SK-N-SH (cell line): Measurements from ENCODE around the gene DDX42. TPM values are rescaled to one million over a fixed set of nuclear protein-coding genes. Genes with fewer than 3 reads are reported as not detected.

ENCODE experiments used
- CTCF ChIA-PET: fragments of 300-600, 350-600 bp; formaldehyde crosslinking; extraction: SDS; loops from one replicate; lab custom pipeline; 2021; lab: Yijun Ruan, JAX
- POLR2A ChIA-PET: fragments of 350-600 bp; sonication (Branson Sonifier 250); formaldehyde crosslinking; extraction: SDS; loops from one replicate; lab custom pipeline; 2020; ENCODE audit warnings: antibody characterized with exemption, inconsistent platforms; lab: Yijun Ruan, JAX
- DNase-seq: peaks from one replicate; pipeline ENCODE4 v3.0.0; 2012
- H2AFZ ChIP-seq: fragments of 200-600 bp; sonication (generic); 2 replicates; pipeline ENCODE4 v1.8.1; 2016; ENCODE audit warnings: antibody characterized with exemption, mild to moderate bottlenecking, low read depth
- H3F3A ChIP-seq: fragments of 200-600 bp; sonication (generic); replicated peaks from 2 replicates; pipeline ENCODE3; 2016; ENCODE audit warnings: antibody characterized with exemption, mild to moderate bottlenecking; ENCODE audit not compliant: insufficient read depth
- H3K27ac ChIP-seq, 2 experiments: fragments of 200-500 bp in 1 of 2; fragments of 200-600 bp in 1 of 2; sonication (Bioruptor generic) in 1 of 2; sonication (generic), shearing (Covaris generic) in 1 of 2; 2 replicates each; pipeline versions ENCODE4 v1.5.1 to v1.6.1; 2014 to 2016; ENCODE audit warnings: low read depth in 2 of 2, inconsistent platforms in 1 of 2, low read length in 1 of 2, mild to moderate bottlenecking in 1 of 2, mixed read lengths in 1 of 2
- H3K27me3 ChIP-seq: fragments of 200-600 bp; sonication (generic), shearing (Covaris generic); 2 replicates; pipeline ENCODE4 v1.6.1; 2016; ENCODE audit warnings: mixed run types; ENCODE audit not compliant: insufficient read depth
- H3K36me3 ChIP-seq, 2 experiments: fragments of 200-500 bp in 1 of 2; fragments of 200-600 bp in 1 of 2; sonication (Bioruptor generic) in 1 of 2; sonication (generic) in 1 of 2; replicated peaks in 1 of 2; 2 replicates each; pipeline versions ENCODE3 to v1.5.1; 2014 to 2016; ENCODE audit warnings: low read length in 1 of 2, mild to moderate bottlenecking in 1 of 2; ENCODE audit not compliant: insufficient read depth in 2 of 2, control insufficient read depth in 1 of 2
- H3K4me1 ChIP-seq, 2 experiments: fragments of 200-500 bp in 1 of 2; fragments of 200-600 bp in 1 of 2; sonication (Bioruptor generic) in 1 of 2; sonication (generic), shearing (Covaris generic) in 1 of 2; 2 replicates each; pipeline versions ENCODE4 v1.5.1 to v1.6.1; 2014 to 2016; ENCODE audit warnings: low read depth in 1 of 2, low read length in 1 of 2, mixed run types in 1 of 2; ENCODE audit not compliant: insufficient read depth in 2 of 2, control insufficient read depth in 1 of 2
- H3K4me2 ChIP-seq: fragments of 200-600 bp; sonication (generic), shearing (Covaris generic); 2 replicates; pipeline ENCODE4 v1.6.1; 2017; ENCODE audit warnings: mixed run types
- H3K4me3 ChIP-seq, 2 experiments: fragments of 200-500 bp in 1 of 2; fragments of 200-600 bp in 1 of 2; sonication (Bioruptor generic) in 1 of 2; sonication (generic), shearing (Covaris generic) in 1 of 2; 2 replicates each; pipeline versions ENCODE4 v1.5.1 to v1.8.1; 2014 to 2016; ENCODE audit warnings: low read depth in 2 of 2, inconsistent platforms in 1 of 2, low read length in 1 of 2, mild to moderate bottlenecking in 1 of 2, mixed read lengths in 1 of 2, moderate library complexity in 1 of 2
- H3K79me2 ChIP-seq: fragments of 200-600 bp; sonication (generic); 2 replicates; pipeline ENCODE4 v1.8.1; 2017; ENCODE audit warnings: mild to moderate bottlenecking; ENCODE audit not compliant: insufficient read depth
- H3K9ac ChIP-seq: fragments of 200-600 bp; sonication (generic); 2 replicates; pipeline ENCODE4 v1.6.1; 2017; ENCODE audit warnings: mixed run types
- H3K9me2 ChIP-seq: fragments of 200-600 bp; sonication (generic); 2 replicates; pipeline ENCODE4 v1.6.1; 2017; ENCODE audit warnings: mixed run types
- H3K9me3 ChIP-seq: fragments of 200-600 bp; sonication (generic); 2 replicates; pipeline ENCODE4 v1.6.1; 2017; ENCODE audit warnings: mixed run types, mild to moderate bottlenecking, moderate library complexity
- H4K20me1 ChIP-seq: fragments of 200-600 bp; sonication (generic); 2 replicates; pipeline ENCODE4 v1.6.1; 2017; ENCODE audit warnings: mild to moderate bottlenecking, mixed run types; ENCODE audit not compliant: insufficient read depth
- CTCF ChIP-seq: fragments of 200-600 bp; sonication (generic); IDR thresholded peaks from 2 replicates; pipeline ENCODE4 v1.6.1; 2017; ENCODE audit warnings: antibody characterized with exemption, mild to moderate bottlenecking, moderate library complexity
- IRF3 ChIP-seq: fragments of 150-350 bp; IDR thresholded peaks from 2 replicates; pipeline ENCODE4 v1.6.1; 2016; ENCODE audit warnings: mild to moderate bottlenecking, low read depth, low read length
- MEF2A ChIP-seq: IDR thresholded peaks from 2 replicates; pipeline ENCODE4 v1.4.0; 2012; ENCODE audit warnings: low read depth, borderline replicate concordance
- NFIC ChIP-seq: IDR thresholded peaks from 2 replicates; pipeline ENCODE4 v1.4.0; 2012; ENCODE audit warnings: borderline replicate concordance
- PBX3 ChIP-seq: IDR thresholded peaks from 2 replicates; pipeline ENCODE4; 2012
- RCOR1 ChIP-seq: fragments of 150-350 bp; IDR thresholded peaks from 2 replicates; pipeline ENCODE4 v1.6.1; 2017; ENCODE audit warnings: antibody characterized with exemption, low read length
- SIN3A ChIP-seq: IDR thresholded peaks from 2 replicates; pipeline ENCODE4 v1.6.1; 2012; ENCODE audit warnings: low read depth, mild to moderate bottlenecking, low read length, moderate library complexity, borderline replicate concordance
- SMC3 ChIP-seq: IDR thresholded peaks from 2 replicates; pipeline ENCODE4 v1.6.1; 2012; ENCODE audit warnings: low read depth, low read length, improper control_type of control experiment
- TEAD4 ChIP-seq: IDR thresholded peaks from 2 replicates; pipeline ENCODE4 v1.4.0; 2012; ENCODE audit warnings: mild to moderate bottlenecking, borderline replicate concordance; ENCODE audit not compliant: insufficient read depth
- ZBTB33 ChIP-seq: IDR thresholded peaks from 2 replicates; pipeline ENCODE4 v1.4.0; 2012; ENCODE audit warnings: low read depth, borderline replicate concordance
- WGBS: methylation state at CpG from one replicate; pipeline ENCODE4 v1.1.6; 2017; ENCODE audit warnings: low lambda C conversion rate; 5-methylcytosine and 5-hydroxymethylcytosine counted together
- polyA plus RNA-seq, 3 experiments: library from polyadenylated mRNA; depleted of rRNA; stranded (reverse); fragments of >200 nt; gene quantifications; 2 replicates each; pipeline ENCODE4 v1.2.3, GENCODE V29; 2012
- TF ChIP-seq, protein P1 (sequence below): fragments of 150-350 bp; IDR thresholded peaks from 2 replicates; pipeline ENCODE4 v1.6.1; 2017; ENCODE audit warnings: antibody characterized with exemption, low read length, low read depth, borderline replicate concordance

Gene DDX42
- polyA plus RNA-seq, 1 of the 3 experiments (the other 2 are of a cell fraction): 115 TPM

DNA sequence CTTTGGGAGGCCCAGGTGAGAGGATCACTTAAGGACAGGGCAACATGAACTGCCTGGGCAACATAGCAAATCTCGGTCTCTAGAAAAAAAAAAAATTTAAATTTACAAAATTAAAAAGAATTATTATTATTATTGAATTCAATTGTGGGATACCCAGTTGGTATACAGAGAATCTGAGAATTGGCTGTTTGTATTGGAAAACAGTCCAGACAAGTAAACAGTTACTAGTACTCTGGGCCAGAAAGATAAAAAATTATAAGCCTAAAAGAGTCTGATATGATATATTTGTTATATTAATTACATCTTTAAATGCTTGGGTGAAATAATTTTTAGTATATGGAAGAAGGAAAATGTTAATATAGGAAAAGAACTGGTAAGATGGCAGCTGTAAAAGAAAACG lies 15.5 kb upstream of the DDX42 start:
- H3K79me2 ChIP-seq: peaks cover 16% of the 10 kb centered on the region

More for the DNA sequence above, 15.5 kb upstream of the DDX42 start:
- Histone ChIP-seq H3K9me3 (no peaks in the 10 kb centered on the region), H3K4me1 (no peaks in the 10 kb centered on the region), H4K20me1 (no peaks in the 10 kb centered on the region), H3K36me3 (peaks cover 75 to 90% of the 10 kb centered on the region in 2 experiments), H2AFZ (no peak overlapping the region), H3K27ac (no peak overlapping the region), H3K9ac (no peak overlapping the region), H3K4me3 (no peak overlapping the region), H3K27me3 (no peaks in the 10 kb centered on the region), H3K4me2 (no peak overlapping the region), H3F3A (peaks cover 18% of the 10 kb centered on the region), H3K9me2 (no peaks in the 10 kb centered on the region)
- DNase-seq: no peak
- ChIA-PET CTCF (no interaction called here), POLR2A (no interaction called here)
- WGBS: 77% methylated on average over 2 of the region's 2 CpGs
- no peak for TF ChIP-seq TEAD4
- TF ChIP-seq, protein P1, sequence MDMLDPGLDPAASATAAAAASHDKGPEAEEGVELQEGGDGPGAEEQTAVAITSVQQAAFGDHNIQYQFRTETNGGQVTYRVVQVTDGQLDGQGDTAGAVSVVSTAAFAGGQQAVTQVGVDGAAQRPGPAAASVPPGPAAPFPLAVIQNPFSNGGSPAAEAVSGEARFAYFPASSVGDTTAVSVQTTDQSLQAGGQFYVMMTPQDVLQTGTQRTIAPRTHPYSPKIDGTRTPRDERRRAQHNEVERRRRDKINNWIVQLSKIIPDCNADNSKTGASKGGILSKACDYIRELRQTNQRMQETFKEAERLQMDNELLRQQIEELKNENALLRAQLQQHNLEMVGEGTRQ: no peak
- TF ChIP-seq SMC3: no peak
- TF ChIP-seq RCOR1: no peak
- no peak for TF ChIP-seq ZBTB33
- no peak for TF ChIP-seq IRF3
- TF ChIP-seq CTCF: no peak
- no peak for TF ChIP-seq MEF2A
- TF ChIP-seq SIN3A: no peak
- TF ChIP-seq PBX3: no peak
- TF ChIP-seq NFIC: no peak
